NCI-H2196 (cell line): ENCODE data around the gene OCEL1.
"Not testable (repeated sequence)": the region's sequence is repeated elsewhere in the genome, so short reads cannot be mapped to it uniquely, and the experiment has no call there.

ENCODE experiments used
- DNase-seq: peaks from one replicate; lab custom pipeline; 2025; ENCODE audit not compliant: unreplicated experiment; lab: John Stamatoyannopoulos, UW

Gene OCEL1

DNA sequence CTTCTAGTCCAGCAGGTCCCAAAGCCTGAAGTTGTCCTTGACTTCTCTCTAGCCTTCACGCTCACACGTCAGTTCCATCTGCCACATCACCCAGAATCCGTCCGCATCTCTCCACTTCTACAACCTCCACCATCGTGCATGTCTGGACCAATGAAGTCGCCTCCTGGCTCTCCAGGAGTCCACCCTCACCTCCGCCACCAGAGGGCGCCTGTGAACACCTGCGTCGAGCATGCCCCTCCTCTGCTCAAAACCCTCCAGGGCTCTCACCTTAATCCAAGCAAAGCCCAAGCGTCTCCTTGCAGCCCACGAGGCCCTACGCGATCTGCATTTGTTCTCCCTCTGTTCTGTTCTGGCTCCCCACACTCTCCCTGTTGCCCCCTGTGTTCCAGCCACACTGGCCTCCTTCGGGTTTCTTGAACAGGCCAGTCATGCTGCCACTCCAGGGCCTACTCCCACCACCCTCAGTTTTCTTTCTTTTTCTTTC, 34.9 kb downstream of the OCEL1 start:
- DNase-seq: peak; percentile 88

DNA sequence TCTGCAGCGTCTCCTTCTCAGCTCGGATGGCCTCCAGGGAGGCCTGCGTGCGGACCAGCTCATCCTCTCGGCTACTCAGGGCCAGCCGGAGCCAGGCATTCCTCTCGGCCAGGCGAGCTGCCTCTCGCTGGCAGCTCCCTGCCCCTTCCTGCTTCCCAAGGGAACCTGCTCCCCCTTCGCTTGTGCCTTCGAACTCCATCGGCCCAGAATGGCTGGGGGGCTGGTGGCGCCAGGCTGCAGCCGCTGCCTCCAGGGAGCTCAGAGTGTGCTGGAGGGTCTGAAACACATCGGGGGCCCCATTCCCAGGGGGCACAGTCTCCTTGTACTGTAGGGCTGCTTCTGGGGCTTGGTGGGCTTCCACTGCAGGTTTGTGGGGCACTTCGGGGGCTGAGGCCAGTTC, 36.5 kb downstream of the OCEL1 start:
- no peak for DNase-seq

DNA sequence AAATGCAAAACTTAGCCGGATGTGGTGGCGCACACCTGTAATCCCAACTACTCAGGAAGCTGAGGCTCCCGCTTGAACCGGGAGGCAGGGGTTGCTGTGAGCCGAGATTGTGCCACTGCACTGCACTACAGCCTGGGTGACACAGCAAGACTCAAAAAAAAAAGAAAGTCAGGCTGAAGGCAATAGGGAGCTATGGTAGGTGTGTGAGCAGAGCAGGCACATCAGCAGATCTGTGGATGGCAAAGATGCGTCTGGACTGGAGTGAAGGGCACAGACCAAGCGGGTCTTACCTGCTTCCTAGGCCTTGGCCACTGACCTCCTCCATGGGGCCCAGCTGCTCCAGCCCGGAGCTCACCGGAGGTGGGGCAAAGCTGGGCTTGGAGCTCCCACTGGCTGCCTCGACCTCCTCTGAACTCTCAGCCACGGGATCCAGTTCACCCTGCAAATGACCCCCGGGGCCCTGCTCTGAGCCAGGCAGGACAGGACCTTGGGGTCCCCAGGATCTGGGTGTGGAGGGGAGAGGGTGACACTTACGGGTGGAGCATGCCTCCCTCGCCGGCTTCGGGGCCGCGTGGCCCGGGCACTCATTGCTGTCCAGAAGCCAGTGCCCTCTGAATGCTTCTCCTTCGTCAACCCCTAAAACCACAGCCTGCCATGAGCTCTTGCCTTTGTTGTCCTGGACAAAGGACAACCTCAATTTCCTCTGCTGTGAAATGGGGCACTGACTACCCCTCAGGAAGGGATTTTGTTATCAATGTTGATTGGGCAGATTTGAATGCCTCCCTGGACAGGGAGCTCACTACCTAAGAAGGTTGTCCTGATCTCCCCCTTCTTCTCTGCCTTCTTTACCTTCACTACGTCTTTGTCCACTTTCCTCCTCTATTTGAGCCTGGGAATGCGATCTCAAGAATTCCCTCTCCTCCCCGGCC, 38.0 kb downstream of the OCEL1 start:
- no peak for DNase-seq

DNA sequence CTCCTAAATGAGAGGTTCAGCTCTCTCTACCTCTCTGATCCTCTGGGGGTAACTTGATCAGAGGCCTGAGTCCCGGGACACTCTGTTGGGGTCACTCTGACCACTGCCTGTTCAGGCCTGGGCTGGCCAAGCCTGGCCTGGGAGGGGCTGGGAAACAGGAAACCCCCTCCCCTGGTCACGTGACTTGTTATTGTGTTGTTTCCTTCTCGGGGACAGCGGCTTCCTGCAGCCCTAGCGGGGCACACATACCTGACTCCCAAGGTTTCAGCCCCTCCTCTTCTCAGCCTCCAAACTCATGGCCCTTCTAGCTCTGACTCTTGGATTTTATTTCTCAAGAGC, 38.6 kb downstream of the OCEL1 start, which contains the start of gene USHBP1:
Gene USHBP1, minus strand, starts transcription at position 105 of the 339 bp plus-strand sequence. CDS start 446 bp downstream, outside the sequence.
- no peak for DNase-seq

DNA sequence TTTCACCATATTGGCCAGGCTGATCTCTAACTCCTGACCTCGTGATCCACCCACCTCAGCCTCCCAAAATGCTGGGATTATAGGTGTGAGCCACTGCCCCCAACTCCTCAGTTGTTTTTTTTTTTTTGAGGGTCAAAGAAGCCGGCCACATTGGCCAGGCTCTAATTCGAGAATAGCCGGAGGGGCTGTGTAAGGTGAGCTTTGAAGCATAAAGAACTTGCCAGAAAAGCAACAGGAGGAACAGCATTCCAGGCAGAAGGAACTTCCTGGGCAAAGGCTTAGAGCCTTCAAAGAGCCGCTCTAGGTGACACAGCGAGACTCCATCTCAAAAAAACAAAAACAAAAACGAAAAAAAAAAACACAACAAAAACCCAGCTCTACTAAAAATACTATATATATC, 40.0 kb downstream of the OCEL1 start:
- DNase-seq: no peak

DNA sequence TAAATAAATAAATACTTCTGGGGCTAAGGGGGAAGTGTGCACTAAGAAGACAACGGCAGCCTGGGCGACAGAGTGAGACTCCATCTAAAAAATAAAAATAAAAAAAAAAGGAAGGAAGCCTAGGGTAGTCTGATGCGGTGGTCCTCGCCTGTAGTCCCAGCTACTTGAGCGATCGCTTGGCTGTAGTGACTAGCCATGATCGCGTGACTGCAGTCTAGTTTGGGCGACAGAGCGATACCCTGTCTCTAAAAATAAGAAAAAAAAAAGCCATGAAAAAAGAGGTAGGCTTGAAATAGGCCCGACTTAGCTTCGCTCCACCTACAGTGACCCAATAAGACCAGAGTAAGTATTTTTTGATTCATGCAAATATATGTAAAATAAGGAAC, 40.6 kb downstream of the OCEL1 start:
- DNase-seq: no peak

DNA sequence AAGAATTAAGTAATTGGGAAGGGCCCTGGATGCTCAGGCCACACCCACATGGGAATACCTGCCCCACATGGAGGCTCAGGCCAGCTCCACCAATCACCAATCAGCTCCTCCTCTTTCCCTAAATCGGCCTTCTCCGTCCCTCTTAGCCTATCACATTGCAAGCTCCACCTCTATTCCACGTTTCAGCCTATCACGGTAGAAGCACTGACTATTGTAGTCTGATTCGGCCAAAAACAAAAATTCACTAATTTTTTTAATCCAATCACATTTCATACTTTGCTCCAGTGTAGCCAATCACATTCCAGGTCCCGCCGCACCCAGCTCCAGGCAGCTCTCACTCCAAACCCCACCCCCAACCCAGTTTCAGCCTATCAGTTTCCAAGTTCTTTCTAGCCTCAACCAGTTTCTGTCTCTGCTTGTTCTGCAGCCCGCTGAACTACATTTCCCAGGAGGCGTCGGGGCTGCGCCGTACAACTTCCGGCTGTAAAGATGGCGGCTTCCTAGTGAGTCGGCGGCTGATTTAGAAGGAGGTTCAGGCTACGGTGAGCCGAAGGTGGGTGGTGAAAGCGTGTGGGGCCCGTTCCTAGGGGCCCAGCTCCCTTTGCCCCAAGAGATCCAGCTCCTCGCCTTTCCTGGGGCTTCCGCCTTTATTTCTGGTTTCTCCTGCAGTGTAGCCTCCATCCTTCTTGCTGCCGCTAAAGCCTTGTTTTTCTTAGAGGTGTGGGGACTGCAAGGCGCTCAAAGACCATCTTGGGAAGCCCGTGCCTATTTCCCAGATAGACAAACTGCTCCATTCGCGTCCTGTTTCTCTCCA, 41.2 kb downstream of the OCEL1 start, which contains the start of gene BABAM1:
Gene BABAM1, plus strand, starts transcription at position 469 of the 814 bp plus-strand sequence. CDS start 1,364 bp downstream, outside the sequence.
- peak; percentile 99 for DNase-seq

DNA sequence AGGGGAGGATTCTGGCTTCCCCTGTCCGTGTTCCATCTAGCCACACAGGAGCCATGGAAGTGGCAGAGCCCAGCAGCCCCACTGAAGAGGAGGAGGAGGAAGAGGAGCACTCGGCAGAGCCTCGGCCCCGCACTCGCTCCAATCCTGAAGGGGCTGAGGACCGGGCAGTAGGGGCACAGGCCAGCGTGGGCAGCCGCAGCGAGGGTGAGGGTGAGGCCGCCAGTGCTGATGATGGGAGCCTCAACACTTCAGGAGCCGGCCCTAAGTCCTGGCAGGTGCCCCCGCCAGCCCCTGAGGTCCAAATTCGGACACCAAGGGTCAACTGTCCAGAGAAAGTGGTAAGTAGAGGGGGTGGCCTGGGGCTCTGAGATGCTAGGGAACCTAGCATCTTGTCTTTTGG, 42.7 kb downstream of the OCEL1 start:
- no peak for DNase-seq

DNA sequence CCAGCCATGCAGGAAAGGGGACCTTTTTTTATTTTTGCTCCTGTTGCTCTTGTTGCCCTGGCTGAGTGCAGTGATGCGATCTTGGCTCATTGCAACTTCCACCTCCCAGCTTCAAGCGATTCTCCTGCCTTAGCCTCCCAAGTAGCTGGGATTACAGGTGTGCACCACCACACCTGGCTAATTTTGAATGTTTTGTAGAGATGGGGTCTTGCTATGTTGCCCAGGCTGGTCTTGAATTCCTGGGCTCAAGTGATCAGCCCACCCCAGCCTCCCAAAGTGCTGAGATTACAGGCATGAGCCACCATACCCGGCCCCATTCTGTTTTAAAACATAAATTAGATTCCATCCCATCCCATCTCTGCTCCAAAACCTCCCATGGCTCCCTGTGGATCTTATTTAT, 48.9 kb downstream of the OCEL1 start:
- DNase-seq: not testable (repeated sequence)

DNA sequence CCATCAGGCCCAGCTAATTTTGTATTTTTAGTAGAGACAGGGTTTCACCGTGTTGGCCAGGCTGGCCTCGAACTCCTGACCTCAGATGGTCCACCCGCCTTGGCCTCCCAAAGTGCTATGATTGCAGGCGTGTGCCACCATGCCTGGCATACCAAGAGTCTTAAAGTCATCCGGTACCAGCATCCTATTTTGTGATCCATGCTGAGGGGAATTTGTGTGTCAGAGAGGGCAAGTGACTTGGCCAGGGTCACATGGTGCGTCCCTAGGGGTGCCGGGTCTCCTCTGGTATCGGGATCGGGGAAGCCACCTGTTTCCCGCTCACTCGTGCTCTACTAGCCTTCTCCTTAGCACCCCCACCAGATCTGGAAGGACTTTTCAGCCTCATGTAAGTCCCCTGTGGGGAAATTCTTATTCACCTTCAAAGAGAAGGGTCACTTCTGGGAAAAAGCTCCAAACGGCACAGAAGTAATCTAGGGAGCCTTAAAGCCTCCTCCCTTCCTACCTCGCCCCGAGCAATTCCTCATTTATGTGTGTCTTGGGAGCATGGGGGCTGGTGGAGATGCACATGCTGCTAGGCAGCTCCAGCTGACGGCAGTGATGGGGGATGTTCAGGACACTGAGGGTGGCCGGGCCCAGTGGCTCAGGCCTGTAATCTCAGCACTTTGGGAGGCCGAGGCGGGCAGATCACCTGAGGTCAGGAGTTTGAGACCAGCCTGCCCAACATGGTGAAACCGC, 49.6 kb downstream of the OCEL1 start:
- DNase-seq: no peak
